HepG2 (cell line): ENCODE measurements around the gene BCORL1. TPM values are rescaled to one million over a fixed set of nuclear protein-coding genes. Genes with fewer than 3 reads are reported as not detected.

Experiments
- ARNT2 ChIP-seq: sonication (generic); formaldehyde crosslinking; IDR thresholded peaks from 2 replicates; pipeline ENCODE4 v1.8.0; 2022; ENCODE audit warnings: mild to moderate bottlenecking, low read depth, missing genetic modification reagents, moderate library complexity
- ATF5 ChIP-seq: sonication (generic); formaldehyde crosslinking; IDR thresholded peaks from 2 replicates; pipeline ENCODE4 v1.4.0; 2020; ENCODE audit warnings: mild to moderate bottlenecking, low read depth, missing genetic modification reagents
- BORCS8-MEF2B ChIP-seq: sonication (generic); formaldehyde crosslinking; IDR thresholded peaks from 2 replicates; pipeline ENCODE4 v1.8.0; 2022; ENCODE audit warnings: mild to moderate bottlenecking, missing genetic modification reagents
- CHCHD3 ChIP-seq: sonication (generic); formaldehyde crosslinking; IDR thresholded peaks from 2 replicates; pipeline ENCODE4 v1.8.0; 2022; ENCODE audit warnings: mild to moderate bottlenecking, missing genetic modification reagents, moderate library complexity
- FOXJ3 ChIP-seq: sonication (generic); formaldehyde crosslinking; IDR thresholded peaks from 2 replicates; pipeline ENCODE4 v1.4.0; 2020; ENCODE audit warnings: missing genetic modification reagents, mild to moderate bottlenecking, borderline replicate concordance
- MAZ ChIP-seq, 2 experiments: sonication (generic) in 1 of 2; formaldehyde crosslinking in 1 of 2; IDR thresholded peaks; 2 replicates each; pipeline versions ENCODE4 v1.5.0 to v1.6.1; 2012 to 2020; ENCODE audit warnings: low read depth in 2 of 2, mild to moderate bottlenecking in 2 of 2, borderline replicate concordance in 1 of 2, improper control_type of control experiment in 1 of 2, low read length in 1 of 2, missing genetic modification reagents in 1 of 2, moderate library complexity in 1 of 2
- NR1H2 ChIP-seq: sonication (generic); formaldehyde crosslinking; IDR thresholded peaks from 2 replicates; pipeline ENCODE4 v1.8.1; 2022; ENCODE audit warnings: low read depth, missing genetic modification reagents, borderline replicate concordance
- PHF20 ChIP-seq: sonication (generic); formaldehyde crosslinking; IDR thresholded peaks from 2 replicates; pipeline ENCODE4 v1.5.0; 2020; ENCODE audit warnings: mild to moderate bottlenecking, missing genetic modification reagents
- SMARCE1 ChIP-seq: fragments of 450-650 bp; IDR thresholded peaks from 2 replicates; pipeline ENCODE4 v1.6.1; 2017; ENCODE audit warnings: borderline replicate concordance
- STAG1 ChIP-seq: sonication (generic); formaldehyde crosslinking; IDR thresholded peaks from 2 replicates; pipeline ENCODE4 v1.4.0; 2020; ENCODE audit warnings: missing genetic modification reagents
- YY1 ChIP-seq: IDR thresholded peaks from 2 replicates; pipeline ENCODE4 v1.6.1; 2011; ENCODE audit warnings: low read length, low read depth, moderate library complexity, mild to moderate bottlenecking; ENCODE audit not compliant: insufficient read depth, insufficient replicate concordance
- ZBTB34 ChIP-seq: sonication (generic); formaldehyde crosslinking; IDR thresholded peaks from 2 replicates; pipeline ENCODE4 v1.8.0; 2022; ENCODE audit warnings: mild to moderate bottlenecking, missing genetic modification reagents
- ZNF574 ChIP-seq: sonication (generic); formaldehyde crosslinking; IDR thresholded peaks from 2 replicates; pipeline ENCODE4 v1.4.0; 2020; ENCODE audit warnings: missing genetic modification reagents
- ZNF790 ChIP-seq: sonication (generic); formaldehyde crosslinking; IDR thresholded peaks from 2 replicates; pipeline ENCODE4 v1.8.0; 2022; ENCODE audit warnings: missing genetic modification reagents, mild to moderate bottlenecking, borderline replicate concordance
- polyA plus RNA-seq, 8 experiments: library from polyadenylated mRNA; depleted of rRNA in 3 of 8; stranded (reverse) in 7 of 8; unstranded in 1 of 8; fragments of >200 nt; fragmentation: Illumina TruSeq in 4 of 8; extraction: Trizol in 4 of 8; gene quantifications; 2 replicates each; pipeline versions ENCODE4 v1.2.1 to v1.2.3, GENCODE V29; 2011 to 2016; ENCODE audit warnings: low read depth in 4 of 8, missing spikeins in 1 of 8, mixed read lengths in 1 of 8; ENCODE audit not compliant: insufficient read depth in 1 of 8
- total RNA-seq, 5 experiments: library from RNA; depleted of rRNA; stranded (reverse); fragments of >200 nt; fragmentation: Illumina TruSeq; extraction: Trizol; gene quantifications; 2 replicates each; pipeline ENCODE4 v1.2.3, GENCODE V29; 2016; ENCODE audit warnings: low read depth in 1 of 5
- TF ChIP-seq, protein P1 (sequence below): sonication (generic); formaldehyde crosslinking; IDR thresholded peaks from 2 replicates; pipeline ENCODE4 v1.5.0; 2020; ENCODE audit warnings: missing genetic modification reagents
- TF ChIP-seq, protein P2 (sequence below): sonication (generic); formaldehyde crosslinking; conservative IDR thresholded peaks from 2 replicates; pipeline ENCODE4 v1.8.0; 2022; ENCODE audit warnings: low read depth, missing genetic modification reagents
- TF ChIP-seq, protein P3 (sequence below): sonication (generic); formaldehyde crosslinking; IDR thresholded peaks from 2 replicates; pipeline ENCODE4 v1.8.1; 2023; ENCODE audit warnings: mild to moderate bottlenecking, inconsistent platforms, moderate library complexity, missing genetic modification reagents, borderline replicate concordance

The BCORL1 gene
- total and polyA plus RNA-seq, 2 of the 13 experiments (the other 11 are each of a cell fraction or from before 2014, with no cell fraction given), result 0.67 to 1.4 TPM

DNA sequence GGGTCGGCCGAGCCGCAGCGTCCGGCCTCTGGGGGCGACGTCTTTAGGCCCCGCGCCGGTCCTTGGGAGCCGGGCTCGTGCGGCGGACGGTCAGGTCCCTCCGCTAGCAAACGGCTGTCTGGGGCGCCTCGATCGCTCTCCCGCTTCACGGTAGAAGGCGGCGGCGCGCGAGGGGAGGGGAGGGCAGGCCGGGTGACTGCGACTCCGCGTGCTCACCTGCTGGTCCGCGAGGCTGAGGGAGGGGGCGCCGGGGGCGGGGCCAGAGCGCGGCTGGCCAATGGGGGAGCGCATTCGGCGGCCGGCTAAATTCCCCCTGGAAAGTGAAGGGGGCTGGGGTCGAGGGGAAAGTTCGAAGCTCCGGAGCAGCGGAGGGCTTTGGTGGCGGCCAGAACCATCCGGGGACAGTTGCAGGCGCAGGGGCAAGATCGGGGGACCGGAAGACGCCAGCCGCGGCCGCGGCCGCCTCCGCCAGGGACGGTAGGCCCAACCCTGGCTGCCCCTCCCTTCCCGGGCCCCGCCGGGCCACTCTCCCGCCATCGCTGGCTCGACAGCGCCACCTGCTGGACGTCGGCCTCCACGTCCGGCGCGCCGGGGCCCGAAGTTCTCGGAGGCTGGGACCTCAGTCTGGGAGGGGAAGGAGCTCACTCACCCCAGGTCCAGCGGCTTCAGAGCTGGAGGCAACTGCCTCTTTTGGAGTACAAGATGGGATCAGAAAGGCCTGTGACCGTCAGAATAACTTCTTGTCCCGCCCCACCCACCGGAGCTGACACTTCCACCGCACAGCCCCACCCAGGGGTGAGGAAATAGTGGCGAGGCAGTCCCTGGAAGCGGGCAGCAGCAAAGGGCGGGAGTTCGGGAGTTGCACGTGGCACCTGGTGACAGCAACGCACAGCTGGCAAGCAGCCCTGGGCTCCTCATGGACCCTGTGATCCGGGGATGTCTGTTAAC lies 78.0 kb downstream of the BCORL1 start (continued):
- no peak for TF ChIP-seq ARNT2
- TF ChIP-seq, protein P1, sequence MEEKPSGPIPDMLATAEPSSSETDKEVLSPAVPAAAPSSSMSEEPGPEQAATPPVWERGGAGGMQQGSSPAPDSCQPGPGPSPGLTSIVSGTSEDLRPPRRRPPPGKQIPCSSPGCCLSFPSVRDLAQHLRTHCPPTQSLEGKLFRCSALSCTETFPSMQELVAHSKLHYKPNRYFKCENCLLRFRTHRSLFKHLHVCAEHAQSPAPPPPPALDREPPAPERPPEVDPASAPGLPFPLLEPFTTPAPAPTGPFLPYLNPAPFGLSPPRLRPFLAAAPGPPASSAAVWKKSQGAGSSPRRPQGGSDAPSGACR, result no peak
- TF ChIP-seq ATF5, result no peak
- peak; percentile 31; the same call in 1 of the 2 replicates for TF ChIP-seq ZBTB34 (CRISPR knock-in tag)
- TF ChIP-seq FOXJ3 (CRISPR knock-in tag), result no peak
- TF ChIP-seq STAG1, result peak; percentile 86
- no peak for TF ChIP-seq NR1H2
- no peak; the same call in 1 of the 2 replicates for TF ChIP-seq BORCS8-MEF2B (CRISPR knock-in tag)
- TF ChIP-seq ZNF574 (CRISPR knock-in tag), result peak; percentile 25; the same call in 1 of the 2 replicates
- TF ChIP-seq YY1, result peak; percentile 57
- TF ChIP-seq PHF20 (CRISPR knock-in tag), result no peak
- TF ChIP-seq MAZ (IDR thresholded peaks at IDR 0.05; ENCODE audit: borderline replicate concordance, low read depth, low read length), result peak; percentile 47; the same call in 1 of the 2 replicates
- TF ChIP-seq MAZ (CRISPR knock-in tag; IDR thresholded peaks at IDR 0.05; ENCODE audit: low read depth), result peak; percentile 61; the same call in 1 of the 2 replicates
- TF ChIP-seq CHCHD3 (CRISPR knock-in tag), result no peak
- TF ChIP-seq, protein P2, sequence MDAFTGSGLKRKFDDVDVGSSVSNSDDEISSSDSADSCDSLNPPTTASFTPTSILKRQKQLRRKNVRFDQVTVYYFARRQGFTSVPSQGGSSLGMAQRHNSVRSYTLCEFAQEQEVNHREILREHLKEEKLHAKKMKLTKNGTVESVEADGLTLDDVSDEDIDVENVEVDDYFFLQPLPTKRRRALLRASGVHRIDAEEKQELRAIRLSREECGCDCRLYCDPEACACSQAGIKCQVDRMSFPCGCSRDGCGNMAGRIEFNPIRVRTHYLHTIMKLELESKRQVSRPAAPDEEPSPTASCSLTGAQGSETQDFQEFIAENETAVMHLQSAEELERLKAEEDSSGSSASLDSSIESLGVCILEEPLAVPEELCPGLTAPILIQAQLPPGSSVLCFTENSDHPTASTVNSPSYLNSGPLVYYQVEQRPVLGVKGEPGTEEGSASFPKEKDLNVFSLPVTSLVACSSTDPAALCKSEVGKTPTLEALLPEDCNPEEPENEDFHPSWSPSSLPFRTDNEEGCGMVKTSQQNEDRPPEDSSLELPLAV (CRISPR knock-in tag), result no peak; the same call in 1 of the 2 replicates
- no peak for TF ChIP-seq ZNF790 (CRISPR knock-in tag)
- TF ChIP-seq, protein P3, sequence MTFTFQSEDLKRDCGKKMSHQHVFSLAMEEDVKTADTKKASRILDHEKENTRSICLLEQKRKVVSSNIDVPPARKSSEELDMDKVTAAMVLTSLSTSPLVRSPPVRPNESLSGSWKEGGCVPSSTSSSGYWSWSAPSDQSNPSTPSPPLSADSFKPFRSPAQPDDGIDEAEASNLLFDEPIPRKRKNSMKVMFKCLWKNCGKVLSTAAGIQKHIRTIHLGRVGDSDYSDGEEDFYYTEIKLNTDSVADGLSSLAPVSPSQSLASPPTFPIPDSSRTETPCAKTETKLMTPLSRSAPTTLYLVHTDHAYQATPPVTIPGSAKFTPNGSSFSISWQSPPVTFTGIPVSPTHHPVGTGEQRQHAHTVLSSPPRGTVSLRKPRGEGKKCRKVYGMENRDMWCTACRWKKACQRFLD (CRISPR knock-in tag), result no peak
- no peak for TF ChIP-seq SMARCE1
